Measurements from ENCODE around the gene ZNF254.

- no peak for TF ChIP-seq CTCF (IDR thresholded peaks at IDR 0.05)
- TF ChIP-seq POLR2A (IDR thresholded peaks at IDR 0.05): no peak
Observed at GRCh38 chr19:24051516-24051915, 35.5 kb upstream of the ZNF254 start.
